IPS DF 6.9 (cell line): ENCODE measurements around the gene KLHL2.
"Not testable (repeated sequence)": the region's sequence is repeated elsewhere in the genome, so short reads cannot be mapped to it uniquely, and the experiment has no call there.

Source experiments
- DNase-seq: peaks from one replicate; pipeline ENCODE4 v3.0.0-alpha.2; 2013; ENCODE audit warnings: low read depth, low spot score
- H3K27ac ChIP-seq: one replicate; pipeline ENCODE4 v1.5.1; 2013; ENCODE audit warnings: low read length, control low read depth
- H3K27me3 ChIP-seq: 2 replicates; pipeline ENCODE4 v1.6.1; 2013; ENCODE audit warnings: mild to moderate bottlenecking, low read length; ENCODE audit not compliant: control insufficient read depth, insufficient read depth
- H3K36me3 ChIP-seq: 2 replicates; pipeline ENCODE4 v1.6.1; 2013; ENCODE audit warnings: low read length; ENCODE audit not compliant: control insufficient read depth, insufficient read depth
- H3K4me1 ChIP-seq: 2 replicates; pipeline ENCODE4 v1.6.1; 2013; ENCODE audit warnings: low read length; ENCODE audit not compliant: control insufficient read depth, insufficient read depth
- H3K4me3 ChIP-seq: 2 replicates; pipeline ENCODE4 v1.5.1; 2013; ENCODE audit warnings: mild to moderate bottlenecking, low read length
- H3K9me3 ChIP-seq: 2 replicates; pipeline ENCODE4 v1.6.1; 2013; ENCODE audit warnings: low read length, inconsistent platforms; ENCODE audit not compliant: control insufficient read depth, insufficient read depth
- WGBS: extraction: QIAGEN DNeasy Blood & Tissue Kit; methylation state at CpG from one replicate; pipeline ENCODE4 v1.1.7; 2013; ENCODE audit warnings: mixed read lengths, missing lambda C conversion rate; ENCODE audit not compliant: insufficient read length, insufficient coverage; 5-methylcytosine and 5-hydroxymethylcytosine counted together

The KLHL2 gene

DNA sequence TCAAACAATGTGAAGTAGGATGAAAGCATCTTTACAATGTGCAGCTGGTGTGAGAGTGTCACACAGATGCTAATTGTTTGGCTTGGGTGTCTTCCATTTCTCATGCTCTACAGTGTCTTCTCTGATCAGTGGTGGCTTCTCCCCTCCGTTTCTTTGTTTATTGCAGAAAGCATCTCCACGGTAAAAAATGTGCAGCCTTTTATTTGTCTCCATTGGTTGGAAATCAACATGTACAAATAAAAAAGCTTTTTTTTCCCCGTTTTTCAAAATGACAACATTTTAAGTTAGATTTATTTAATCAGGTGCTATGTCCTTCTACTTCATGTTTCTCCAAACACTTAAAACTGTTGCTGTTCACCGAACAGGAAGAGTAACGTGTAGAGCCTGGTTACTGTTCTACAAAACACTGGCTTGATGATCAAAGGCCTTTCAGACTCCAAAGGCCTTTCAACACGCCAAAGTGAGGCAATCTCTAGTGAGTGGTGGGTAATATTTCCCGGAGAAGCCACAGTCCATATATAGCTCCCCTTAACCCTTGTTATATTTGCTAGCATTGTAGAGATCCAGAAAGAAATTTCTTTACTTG, 48.8 kb downstream of the KLHL2 start:
- not testable (repeated sequence) for H3K27me3 ChIP-seq, H3K36me3 ChIP-seq, H3K4me1 ChIP-seq, H3K27ac ChIP-seq, H3K4me3 ChIP-seq, H3K9me3 ChIP-seq, DNase-seq
- no CpG with 5 or more reads among the region's 7 CpGs for WGBS

DNA sequence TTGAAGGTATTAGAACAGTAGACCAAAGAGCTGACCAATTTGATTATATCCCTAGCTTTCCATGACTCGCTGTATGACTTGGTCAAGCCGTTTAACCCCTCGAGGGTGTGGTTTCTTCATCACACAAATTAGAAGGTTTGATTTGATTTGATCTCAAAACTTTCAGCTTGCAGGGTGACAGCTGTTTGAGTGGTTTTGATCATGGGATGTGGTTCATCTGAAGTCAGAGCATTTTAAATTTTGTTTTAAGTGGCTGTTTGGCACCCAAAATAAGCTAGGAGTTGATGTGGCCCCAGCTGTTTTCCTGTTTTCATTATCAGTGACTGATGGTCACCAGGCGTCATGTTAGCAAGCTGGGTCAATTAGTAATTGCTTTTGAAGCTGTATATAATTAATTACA, 52.4 kb downstream of the KLHL2 start:
- WGBS: no CpG with 5 or more reads among the region's 4 CpGs
- not testable (repeated sequence) for H3K27me3 ChIP-seq, H3K27ac ChIP-seq

DNA sequence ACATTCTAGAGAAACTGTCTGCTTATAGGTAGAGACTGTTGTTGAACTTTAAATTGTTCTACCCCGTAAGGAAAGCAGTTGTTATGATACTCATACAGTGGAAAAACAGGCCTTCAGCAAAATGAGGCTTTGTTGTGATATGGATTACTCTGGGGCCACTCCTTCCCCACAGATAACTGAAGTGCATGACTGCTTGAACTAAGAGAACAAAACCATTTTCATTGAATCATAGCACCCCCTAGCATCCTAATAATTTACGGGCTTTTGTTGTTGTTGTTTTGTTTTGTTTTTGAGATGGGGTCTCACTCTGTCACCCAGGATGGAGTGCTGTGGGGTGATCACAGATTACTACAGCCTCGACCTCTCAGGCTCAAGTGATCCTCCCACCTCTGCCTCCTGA, 54.9 kb downstream of the KLHL2 start:
- H3K4me3 ChIP-seq, H3K9me3 ChIP-seq, DNase-seq, H3K27me3 ChIP-seq, H3K4me1 ChIP-seq, H3K27ac ChIP-seq, H3K36me3 ChIP-seq: not testable (repeated sequence)
- WGBS: no CpG with 5 or more reads among the region's 3 CpGs

More for the DNA sequence above, 52.4 kb downstream of the KLHL2 start:
- DNase-seq, H3K4me3 ChIP-seq, H3K4me1 ChIP-seq, H3K36me3 ChIP-seq, H3K9me3 ChIP-seq: not testable (repeated sequence)

DNA sequence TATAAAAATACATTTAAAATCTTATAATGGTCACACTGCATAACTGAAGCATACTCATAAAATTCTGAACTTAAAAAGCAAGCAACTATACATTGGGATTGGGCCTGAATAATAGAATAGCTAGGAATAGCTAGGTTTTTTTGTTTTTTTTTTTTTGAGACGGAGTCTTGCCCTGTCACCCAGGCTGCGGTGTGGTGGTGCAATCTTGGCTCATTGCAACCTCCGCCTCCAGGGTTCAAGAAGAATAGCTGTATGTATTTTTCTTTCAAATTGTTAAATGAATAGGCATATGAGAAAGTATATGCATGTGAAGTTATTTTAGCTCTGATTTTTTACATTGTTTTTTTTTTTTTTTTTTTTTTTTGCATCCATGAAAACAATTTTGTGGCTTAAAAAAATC, 56.1 kb downstream of the KLHL2 start:
- DNase-seq, H3K9me3 ChIP-seq, H3K27me3 ChIP-seq, H3K4me1 ChIP-seq, H3K36me3 ChIP-seq, H3K27ac ChIP-seq, H3K4me3 ChIP-seq: not testable (repeated sequence)
- no CpG with 5 or more reads among the region's 3 CpGs for WGBS

DNA sequence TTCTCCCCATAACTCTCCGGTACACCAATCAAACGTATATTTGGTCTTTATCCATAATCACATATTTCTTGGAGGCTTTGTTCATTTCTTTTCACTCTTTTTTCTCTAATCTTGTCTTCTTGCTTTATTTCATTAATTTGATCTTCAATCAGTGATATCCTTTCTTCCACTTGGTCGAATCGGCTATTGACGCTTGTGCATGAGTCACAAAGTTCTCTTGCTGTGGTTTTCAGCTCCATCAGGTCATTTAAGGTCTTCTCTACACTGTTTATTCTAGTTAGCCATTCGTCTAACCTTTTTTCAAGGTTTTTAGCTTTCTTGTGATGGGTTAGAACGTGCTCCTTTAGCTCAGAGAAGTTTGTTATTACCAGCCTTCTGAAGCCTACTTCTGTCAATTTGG, 62.6 kb downstream of the KLHL2 start:
- H3K27ac ChIP-seq, H3K36me3 ChIP-seq, H3K4me3 ChIP-seq, H3K4me1 ChIP-seq, H3K9me3 ChIP-seq, DNase-seq, H3K27me3 ChIP-seq: not testable (repeated sequence)
- WGBS: no CpG with 5 or more reads among the region's 7 CpGs

DNA sequence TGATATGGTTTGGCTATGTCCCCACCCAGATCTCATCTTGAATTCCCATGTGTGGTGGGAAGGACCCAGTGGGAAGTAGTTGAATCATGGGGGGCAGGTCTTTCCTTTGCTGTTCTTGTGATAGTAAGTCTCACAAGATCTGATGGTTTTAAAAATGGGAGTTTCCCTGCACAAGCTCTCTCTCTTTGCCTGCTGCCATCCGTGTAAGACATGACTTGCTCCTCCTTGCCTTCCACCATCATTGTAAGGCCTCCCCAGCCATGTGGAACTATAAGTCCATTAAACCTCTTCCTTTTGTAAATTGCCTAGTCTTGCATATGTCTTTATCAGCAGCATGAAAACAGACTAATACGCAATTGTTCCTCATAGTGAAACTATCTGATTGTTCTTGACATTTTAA, 66.1 kb downstream of the KLHL2 start:
- not testable (repeated sequence) for H3K9me3 ChIP-seq, DNase-seq, H3K4me1 ChIP-seq, H3K27ac ChIP-seq, H3K27me3 ChIP-seq, H3K4me3 ChIP-seq, H3K36me3 ChIP-seq
- WGBS: no CpG with 5 or more reads among the region's 2 CpGs

DNA sequence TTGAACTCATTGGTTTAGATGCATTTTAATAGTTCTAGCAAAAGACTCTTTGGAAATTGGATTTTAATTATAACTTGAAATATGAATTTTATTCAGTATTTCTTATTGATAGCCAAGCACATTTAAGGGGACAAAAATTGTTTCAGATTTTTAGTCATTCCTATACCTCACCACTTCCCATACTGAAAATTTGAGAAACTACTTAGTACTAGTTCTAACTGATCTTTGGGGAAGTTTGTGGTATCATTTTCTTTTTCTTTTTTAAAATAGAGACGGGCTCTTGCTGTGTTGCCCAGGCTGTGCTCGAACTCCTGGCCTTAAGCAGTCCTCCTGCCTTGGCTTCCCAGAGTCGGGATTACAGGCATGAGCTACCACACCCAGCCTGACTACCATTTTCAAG, 68.0 kb downstream of the KLHL2 start:
- H3K27me3 ChIP-seq, H3K9me3 ChIP-seq, DNase-seq, H3K36me3 ChIP-seq, H3K4me3 ChIP-seq, H3K4me1 ChIP-seq, H3K27ac ChIP-seq: not testable (repeated sequence)
- WGBS: no CpG with 5 or more reads among the region's 3 CpGs

DNA sequence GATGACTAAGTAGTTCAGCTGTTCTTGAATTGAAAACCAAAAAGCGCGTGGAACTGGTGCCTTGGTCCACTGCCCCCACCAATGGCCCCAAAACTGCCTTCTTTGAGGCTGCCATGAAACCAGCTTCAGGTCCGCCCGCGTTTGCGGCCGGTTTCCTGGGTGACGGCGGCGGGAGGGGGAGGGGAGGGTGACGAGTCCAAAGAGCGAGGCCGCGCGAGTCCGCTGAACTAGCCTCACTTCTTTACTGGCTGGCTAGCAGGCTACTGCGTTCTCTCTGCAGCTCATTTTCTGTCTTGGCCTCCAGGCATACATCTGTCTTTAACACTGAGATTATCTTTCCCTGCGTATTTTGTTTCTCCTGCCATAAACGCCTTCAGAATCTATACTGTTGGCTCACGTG, 72.2 kb downstream of the KLHL2 start:
- not testable (repeated sequence) for H3K27ac ChIP-seq, H3K9me3 ChIP-seq, H3K36me3 ChIP-seq, H3K4me1 ChIP-seq, DNase-seq, H3K4me3 ChIP-seq, H3K27me3 ChIP-seq
- WGBS: no CpG with 5 or more reads among the region's 20 CpGs

DNA sequence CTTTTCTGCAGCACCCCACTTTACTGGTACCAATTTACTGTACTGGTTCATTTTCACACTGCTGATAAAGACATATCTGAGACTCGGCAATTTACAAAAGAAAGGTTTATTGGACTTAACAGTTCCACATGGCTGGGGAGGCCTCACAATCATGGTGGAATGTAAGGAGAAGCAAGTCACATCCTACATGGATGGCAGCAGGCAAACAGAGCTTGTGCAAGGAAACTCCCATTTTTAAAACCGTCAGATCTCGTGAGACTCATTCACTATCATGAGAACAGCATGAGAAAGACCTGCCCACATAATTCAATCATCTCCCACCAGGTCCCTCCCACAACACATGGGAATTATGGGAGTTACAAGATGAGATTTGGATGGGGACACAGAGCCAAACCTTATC, 77.3 kb downstream of the KLHL2 start:
- H3K27ac ChIP-seq, H3K36me3 ChIP-seq, H3K4me1 ChIP-seq, DNase-seq, H3K4me3 ChIP-seq, H3K27me3 ChIP-seq, H3K9me3 ChIP-seq: not testable (repeated sequence)
- WGBS: no CpG with 5 or more reads among the region's 3 CpGs

DNA sequence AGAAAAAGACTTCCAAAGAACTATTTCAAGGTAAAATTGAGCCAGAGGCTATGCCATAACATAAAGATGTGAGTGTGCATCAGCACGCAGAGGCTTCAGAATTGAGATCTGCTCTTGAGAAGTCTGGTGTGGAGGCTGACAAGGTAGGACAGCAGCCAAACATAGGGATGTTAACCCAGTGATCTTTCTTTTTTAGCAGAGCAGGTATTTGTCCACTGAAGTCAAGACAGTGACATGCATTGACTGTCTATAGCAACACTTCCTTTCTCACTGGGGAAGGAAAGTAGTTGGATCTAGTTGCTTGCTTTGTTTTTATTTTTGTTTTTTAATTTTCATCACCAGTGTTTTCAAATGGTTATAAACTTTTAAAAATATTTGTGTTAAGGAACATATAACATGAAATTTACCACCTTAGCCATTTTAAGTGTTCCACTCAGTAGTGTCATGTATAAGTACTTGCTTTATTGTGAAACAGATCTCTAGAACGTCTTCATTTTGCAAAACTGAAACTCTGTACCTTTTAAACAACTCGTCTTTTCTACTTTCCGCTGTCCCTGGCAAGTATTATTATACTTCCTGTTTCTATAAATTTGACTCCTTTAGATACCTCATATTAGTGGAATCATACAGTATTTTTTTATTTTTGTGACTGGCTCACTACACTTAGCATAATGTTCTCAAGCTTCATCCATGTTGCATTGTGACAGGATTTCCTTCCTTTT, 79.4 kb downstream of the KLHL2 start:
- DNase-seq, H3K27ac ChIP-seq, H3K4me3 ChIP-seq, H3K9me3 ChIP-seq, H3K36me3 ChIP-seq, H3K4me1 ChIP-seq, H3K27me3 ChIP-seq: not testable (repeated sequence)
- no CpG with 5 or more reads among the region's 4 CpGs for WGBS

DNA sequence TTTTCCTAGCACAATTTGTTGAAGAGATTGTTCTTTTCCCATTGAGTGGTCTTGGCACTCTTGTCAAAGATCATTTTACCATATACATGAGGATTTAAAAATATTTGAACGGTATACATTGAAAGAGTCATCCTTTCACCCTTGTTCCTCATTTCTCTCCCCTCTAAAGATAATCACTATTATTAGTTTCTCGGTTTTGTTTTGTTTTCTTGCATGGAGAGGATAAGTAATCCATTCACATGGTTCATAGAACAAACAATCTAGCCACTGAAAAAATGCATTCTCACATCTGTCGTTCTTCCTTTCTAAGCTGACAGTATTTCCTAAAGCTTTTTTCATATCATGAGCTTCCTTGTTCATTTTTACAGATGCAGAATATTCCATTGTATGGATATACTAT, 80.9 kb downstream of the KLHL2 start:
- no peak overlapping the region for H3K4me3 ChIP-seq
- DNase-seq: no peak
- no CpG with 5 or more reads among the region's 3 CpGs for WGBS
- no peaks in the 10 kb centered on the region for H3K27me3 ChIP-seq
- H3K4me1 ChIP-seq: no peaks in the 10 kb centered on the region
- H3K9me3 ChIP-seq: no peaks in the 10 kb centered on the region
- no peaks in the 10 kb centered on the region for H3K36me3 ChIP-seq
- H3K27ac ChIP-seq: no peak overlapping the region
